Thyroid gland (tissue), 4 donors: Measurements from ENCODE around the gene RPUSD1.

ENCODE experiments used
- CTCF ChIP-seq, 6 experiments: fragments of 200-600 bp in 3 of 6; fragments of 450-650 bp in 3 of 6; sonication (generic) in 3 of 6; IDR thresholded peaks; one replicate each; pipeline ENCODE4 v1.5.1; 2016 to 2019; ENCODE audit warnings: antibody characterized with exemption in 6 of 6, mild to moderate bottlenecking in 2 of 6, inconsistent platforms in 1 of 6, moderate library complexity in 1 of 6
- POLR2A ChIP-seq, 2 donors: fragments of 450-650 bp; IDR thresholded peaks; one replicate each; pipeline ENCODE4 v1.6.1; 2017; ENCODE audit warnings: antibody characterized with exemption in 2 of 2, mild to moderate bottlenecking in 2 of 2, moderate library complexity in 1 of 2

DNA sequence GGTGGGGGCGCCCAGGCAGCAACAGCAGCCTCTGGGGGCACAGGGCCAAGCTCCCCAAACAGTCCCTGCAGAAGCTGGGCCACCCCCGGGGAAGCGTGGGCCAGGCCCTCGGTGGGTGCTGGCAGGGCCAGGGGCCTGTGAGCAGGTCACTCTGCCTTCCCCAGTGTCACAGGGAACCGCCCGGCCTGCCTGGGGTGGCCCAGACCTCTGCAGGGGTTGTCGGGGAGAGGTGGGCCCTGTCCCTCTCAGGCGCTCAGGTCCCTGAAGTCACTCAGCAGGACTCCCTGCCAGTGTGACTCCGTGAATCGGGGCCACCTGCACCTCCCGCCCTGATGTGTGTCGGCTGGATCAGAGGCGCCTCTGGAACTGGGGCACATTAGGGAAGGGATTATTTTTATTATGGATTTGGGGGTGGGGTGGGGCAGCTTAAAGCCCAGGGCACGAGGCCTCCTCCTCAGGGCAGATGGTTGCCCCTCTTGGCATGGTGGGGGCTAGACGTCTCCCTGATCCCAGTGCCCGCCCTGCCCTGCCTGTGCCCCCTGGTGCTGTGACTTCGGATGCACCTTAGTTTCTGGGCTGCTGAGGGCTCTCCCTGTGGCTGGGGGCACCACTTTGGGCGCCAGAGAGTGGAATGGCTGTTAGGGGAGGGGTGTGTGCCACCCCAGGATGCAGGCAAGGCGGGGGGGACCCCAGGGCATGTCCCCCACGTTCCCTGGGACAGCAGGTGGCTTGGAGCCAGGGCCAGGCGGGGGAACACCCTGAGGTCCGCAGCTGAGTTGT is 13.6 kb upstream of the RPUSD1 start:
- no peak for TF ChIP-seq POLR2A (IDR thresholded peaks at IDR 0.05)
- TF ChIP-seq CTCF (IDR thresholded peaks at IDR 0.05) = no peak
